ENCODE results near the gene ARHGAP22.

Gene ARHGAP22

GRCh38 chr10:48542471-48543181 is 62.2 kb downstream of the ARHGAP22 start:
- H3K27me3 ChIP-seq (ENCODE audit: insufficient read depth, poor library complexity, severe bottlenecking) = no peaks in the 10 kb centered on the region
- no peak for DNase-seq (ENCODE audit: low read depth in 1 of 2, low spot score in 1 of 2)
- H3K27ac ChIP-seq (replicated peaks) = no peak overlapping the region
- H3K4me3 ChIP-seq (replicated peaks; ENCODE audit: insufficient read depth, low read length) = no peak overlapping the region
- TF ChIP-seq POLR2AphosphoS5 (IDR thresholded peaks at IDR 0.05; ENCODE audit: low read depth) (no peak), SPI1 (IDR thresholded peaks at IDR 0.05; ENCODE audit: borderline replicate concordance, low read depth) (no peak), GABPA (IDR thresholded peaks at IDR 0.05; ENCODE audit: low read depth) (no peak), REST (IDR thresholded peaks at IDR 0.05; ENCODE audit: insufficient replicate concordance, low read depth) (no peak), CTCF (IDR thresholded peaks at IDR 0.05; ENCODE audit: insufficient read depth, low read length) (no peak)

GRCh38 chr10:48541144-48541795 is 63.6 kb downstream of the ARHGAP22 start:
- DNase-seq (ENCODE audit: low read depth in 1 of 2, low spot score in 1 of 2) = no peak
- TF ChIP-seq GABPA (IDR thresholded peaks at IDR 0.05; ENCODE audit: low read depth) = no peak
- H3K27ac ChIP-seq (replicated peaks) = no peak overlapping the region
- H3K27me3 ChIP-seq (ENCODE audit: insufficient read depth, poor library complexity, severe bottlenecking) = no peaks in the 10 kb centered on the region
- no peak overlapping the region for H3K4me3 ChIP-seq (replicated peaks; ENCODE audit: insufficient read depth, low read length)

- TF ChIP-seq SPI1 (IDR thresholded peaks at IDR 0.05; ENCODE audit: borderline replicate concordance, low read depth) = no peak
- TF ChIP-seq CTCF (IDR thresholded peaks at IDR 0.05; ENCODE audit: insufficient read depth, low read length) = no peak
- no peak for TF ChIP-seq REST (IDR thresholded peaks at IDR 0.05; ENCODE audit: insufficient replicate concordance, low read depth)
- no peak for TF ChIP-seq POLR2AphosphoS5 (IDR thresholded peaks at IDR 0.05; ENCODE audit: low read depth)
- no peak for TF ChIP-seq GABPA (IDR thresholded peaks at IDR 0.05; ENCODE audit: low read depth)
- Histone ChIP-seq H3K4me3 (replicated peaks; ENCODE audit: insufficient read depth, low read length) (no peak overlapping the region), H3K27ac (replicated peaks) (no peak overlapping the region), H3K27me3 (ENCODE audit: insufficient read depth, poor library complexity, severe bottlenecking) (no peaks in the 10 kb centered on the region)
- DNase-seq (ENCODE audit: low read depth in 1 of 2, low spot score in 1 of 2) = no peak
Observed at GRCh38 chr10:48538611-48539010, 66.3 kb downstream of the ARHGAP22 start.

- no peak overlapping the region for H3K4me3 ChIP-seq (replicated peaks; ENCODE audit: insufficient read depth, low read length)
Observed at GRCh38 chr10:48536916-48537890, 67.7 kb downstream of the ARHGAP22 start.

More at GRCh38 chr10:48536916-48537890, 67.7 kb downstream of the ARHGAP22 start:
- no peak for TF ChIP-seq POLR2AphosphoS5 (IDR thresholded peaks at IDR 0.05; ENCODE audit: low read depth)
- no peak for DNase-seq (ENCODE audit: low read depth in 1 of 2, low spot score in 1 of 2)
- Histone ChIP-seq H3K27ac (replicated peaks) (no peak overlapping the region), H3K27me3 (ENCODE audit: insufficient read depth, poor library complexity, severe bottlenecking) (no peaks in the 10 kb centered on the region)
